ENCODE measurements around the gene NUP214. TPM values are rescaled to one million over a fixed set of nuclear protein-coding genes. Genes with fewer than 3 reads are reported as not detected.
A peak's percentile ranks its signal among the peaks of the same experiment; 100 is the strongest.

The NUP214 gene
- total RNA-seq, 2 experiments from 2014 or later = 19.7 to 69.6 TPM

- ChIA-PET CTCF (ENCODE audit: unreplicated experiment) (interaction anchor here (0.8 kb wide), 2 partner anchors 16 to 21 kb away, joined by 3 to 4 read pairs; no protein-coding TSS in a partner anchor), POLR2A (interaction anchor here (1.2 to 7.9 kb wide), 2 partner anchors 9 to 17 kb away, joined by 5 to 132 read pairs; no protein-coding TSS in a partner anchor)
- BruUV-seq (replicated peaks) = no TSS peak
- no peaks in the 10 kb centered on the region for H3K9me3 ChIP-seq (ENCODE audit: low read length)
- peak overlapping the region; percentile 98 for H3K27ac ChIP-seq (ENCODE audit: low read depth, low read length, poor library complexity, severe bottlenecking)
- H3K36me3 ChIP-seq (ENCODE audit: insufficient read depth, low read length) = peaks cover 24% of the 10 kb centered on the region
- peaks cover 69% of the 10 kb centered on the region for H3K4me1 ChIP-seq (ENCODE audit: insufficient read depth, low read length, poor library complexity, severe bottlenecking)
- H3K4me2 ChIP-seq (ENCODE audit: low read length) = peak overlapping the region; percentile 74
- TF ChIP-seq, protein P1, sequence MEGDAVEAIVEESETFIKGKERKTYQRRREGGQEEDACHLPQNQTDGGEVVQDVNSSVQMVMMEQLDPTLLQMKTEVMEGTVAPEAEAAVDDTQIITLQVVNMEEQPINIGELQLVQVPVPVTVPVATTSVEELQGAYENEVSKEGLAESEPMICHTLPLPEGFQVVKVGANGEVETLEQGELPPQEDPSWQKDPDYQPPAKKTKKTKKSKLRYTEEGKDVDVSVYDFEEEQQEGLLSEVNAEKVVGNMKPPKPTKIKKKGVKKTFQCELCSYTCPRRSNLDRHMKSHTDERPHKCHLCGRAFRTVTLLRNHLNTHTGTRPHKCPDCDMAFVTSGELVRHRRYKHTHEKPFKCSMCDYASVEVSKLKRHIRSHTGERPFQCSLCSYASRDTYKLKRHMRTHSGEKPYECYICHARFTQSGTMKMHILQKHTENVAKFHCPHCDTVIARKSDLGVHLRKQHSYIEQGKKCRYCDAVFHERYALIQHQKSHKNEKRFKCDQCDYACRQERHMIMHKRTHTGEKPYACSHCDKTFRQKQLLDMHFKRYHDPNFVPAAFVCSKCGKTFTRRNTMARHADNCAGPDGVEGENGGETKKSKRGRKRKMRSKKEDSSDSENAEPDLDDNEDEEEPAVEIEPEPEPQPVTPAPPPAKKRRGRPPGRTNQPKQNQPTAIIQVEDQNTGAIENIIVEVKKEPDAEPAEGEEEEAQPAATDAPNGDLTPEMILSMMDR (conservative IDR thresholded peaks at IDR 0.05; ENCODE audit: low read length) = no peak
- peak overlapping the region; percentile 56 for H3K4me3 ChIP-seq (ENCODE audit: low read depth, low read length, poor library complexity, severe bottlenecking)
- no peaks in the 10 kb centered on the region for H3K9me2 ChIP-seq (ENCODE audit: insufficient read depth, low read length)
- peaks cover 92% of the 10 kb centered on the region for H3K79me2 ChIP-seq (ENCODE audit: insufficient read depth, low read depth, low read length)
- intact Hi-C loops (cut with micrococcal nuclease; ENCODE audit: unreplicated experiment) = loop anchor here (10.0 kb wide), 1 partner anchor 403 kb away; no protein-coding TSS in a partner anchor
- H4K20me1 ChIP-seq (ENCODE audit: insufficient read depth, low read length) = no peaks in the 10 kb centered on the region
- peak; percentile 36 for DNase-seq (ENCODE audit: low spot score)
- no peak overlapping the region for H2AFZ ChIP-seq (ENCODE audit: low read length)
Measured at GRCh38 chr9:131272212-131272611, 146.8 kb downstream of the NUP214 start.

GRCh38 chr9:131273146-131273855 lies 147.9 kb downstream of the NUP214 start:
- Histone ChIP-seq H3K4me1 (ENCODE audit: insufficient read depth, low read length, poor library complexity, severe bottlenecking) (peaks cover 60% of the 10 kb centered on the region), H2AFZ (ENCODE audit: low read length) (0 out of 2 replicates have a peak overlapping the region, but pooled peaks have one; percentile 19), H3K36me3 (ENCODE audit: insufficient read depth, low read length) (peaks cover 21% of the 10 kb centered on the region), H3K9me3 (ENCODE audit: low read length) (no peaks in the 10 kb centered on the region), H3K79me2 (ENCODE audit: insufficient read depth, low read depth, low read length) (peaks cover 81% of the 10 kb centered on the region), H3K4me3 (ENCODE audit: low read depth, low read length, poor library complexity, severe bottlenecking) (peak overlapping the region; percentile 90), H3K27ac (ENCODE audit: low read depth, low read length, poor library complexity, severe bottlenecking) (peak overlapping the region; percentile 76), H4K20me1 (ENCODE audit: insufficient read depth, low read length) (no peaks in the 10 kb centered on the region), H3K4me2 (ENCODE audit: low read length) (peak overlapping the region; percentile 74), H3K9me2 (ENCODE audit: insufficient read depth, low read length) (no peaks in the 10 kb centered on the region)
- TF ChIP-seq, protein P1 (conservative IDR thresholded peaks at IDR 0.05; ENCODE audit: low read length) = peak; percentile 36; the same call in 1 of the 2 replicates
- TF ChIP-seq EZH2phosphoT487 (IDR thresholded peaks at IDR 0.05; ENCODE audit: borderline replicate concordance, low read depth, low read length) = no peak
- POLR2A ChIA-PET = interaction anchor here (0.6 to 7.9 kb wide), 4 partner anchors 10 to 405 kb away, joined by 3 to 132 read pairs (median 5); no protein-coding TSS in a partner anchor
- intact Hi-C loops (cut with micrococcal nuclease; ENCODE audit: unreplicated experiment) = loop anchor here (10.0 kb wide), 1 partner anchor 402 kb away; no protein-coding TSS in a partner anchor
- CTCF ChIA-PET (ENCODE audit: unreplicated experiment) = interaction anchor here (1.7 kb wide), 1 partner anchor 16 kb away, joined by 7 read pairs; no protein-coding TSS in a partner anchor
- BruUV-seq (replicated peaks) = no TSS peak
- DNase-seq (ENCODE audit: low spot score) = peak; percentile 44

Measured in OCI-LY7 (cell line).